Activated CD8-positive, alpha-beta memory T cell treated with anti-CD3 and anti-CD28 coated beads for 1 hour (primary cell): ENCODE measurements around the gene RECK.
A peak's percentile ranks its signal among the peaks of the same experiment; 100 is the strongest.
"Not testable (repeated sequence)": the region's sequence is repeated elsewhere in the genome, so short reads cannot be mapped to it uniquely, and the experiment has no call there.

Source experiments
- DNase-seq, 2 donors: peaks; one replicate each; pipeline ENCODE4 v3.0.0-alpha.2; 2020; ENCODE audit warnings: low read depth in 1 of 2; ENCODE audit errors: extremely low read depth in 1 of 2

The RECK gene

DNA sequence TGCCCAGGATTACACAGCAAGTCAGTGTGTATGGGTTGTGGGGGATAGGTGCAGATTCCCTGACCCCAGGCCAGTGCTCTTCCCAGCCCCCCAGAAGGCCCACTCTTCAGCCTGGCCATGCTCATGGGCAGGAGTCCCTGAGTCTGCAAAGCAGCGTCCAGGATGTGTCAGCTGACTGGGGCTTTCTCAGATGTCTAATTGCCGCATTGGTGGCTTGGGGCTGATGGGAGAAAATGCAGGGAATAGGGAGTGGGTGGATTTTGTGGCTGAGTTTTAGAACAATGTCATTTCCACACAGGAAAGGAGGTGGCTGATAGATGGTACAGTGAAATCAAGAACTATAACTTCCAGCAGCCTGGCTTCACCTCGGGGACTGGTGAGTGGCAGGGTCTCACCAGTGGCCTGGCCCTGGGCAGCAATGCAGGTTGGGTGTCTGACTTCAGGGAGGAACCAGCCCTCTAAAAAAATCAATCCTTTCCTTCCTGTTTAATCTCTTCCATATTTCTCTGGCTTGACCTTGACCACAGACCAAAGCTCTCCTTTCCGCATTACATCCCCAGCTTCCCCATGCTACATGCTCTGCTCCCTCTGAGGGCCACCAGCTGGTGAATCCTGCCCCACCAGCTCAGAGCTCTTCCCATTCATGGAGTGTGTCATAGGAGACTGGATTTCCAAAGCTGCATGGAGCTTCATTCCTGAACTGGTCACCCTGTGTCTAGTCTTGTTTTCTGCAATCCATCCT lies 114.0 kb downstream of the RECK start:
- no peak for DNase-seq

DNA sequence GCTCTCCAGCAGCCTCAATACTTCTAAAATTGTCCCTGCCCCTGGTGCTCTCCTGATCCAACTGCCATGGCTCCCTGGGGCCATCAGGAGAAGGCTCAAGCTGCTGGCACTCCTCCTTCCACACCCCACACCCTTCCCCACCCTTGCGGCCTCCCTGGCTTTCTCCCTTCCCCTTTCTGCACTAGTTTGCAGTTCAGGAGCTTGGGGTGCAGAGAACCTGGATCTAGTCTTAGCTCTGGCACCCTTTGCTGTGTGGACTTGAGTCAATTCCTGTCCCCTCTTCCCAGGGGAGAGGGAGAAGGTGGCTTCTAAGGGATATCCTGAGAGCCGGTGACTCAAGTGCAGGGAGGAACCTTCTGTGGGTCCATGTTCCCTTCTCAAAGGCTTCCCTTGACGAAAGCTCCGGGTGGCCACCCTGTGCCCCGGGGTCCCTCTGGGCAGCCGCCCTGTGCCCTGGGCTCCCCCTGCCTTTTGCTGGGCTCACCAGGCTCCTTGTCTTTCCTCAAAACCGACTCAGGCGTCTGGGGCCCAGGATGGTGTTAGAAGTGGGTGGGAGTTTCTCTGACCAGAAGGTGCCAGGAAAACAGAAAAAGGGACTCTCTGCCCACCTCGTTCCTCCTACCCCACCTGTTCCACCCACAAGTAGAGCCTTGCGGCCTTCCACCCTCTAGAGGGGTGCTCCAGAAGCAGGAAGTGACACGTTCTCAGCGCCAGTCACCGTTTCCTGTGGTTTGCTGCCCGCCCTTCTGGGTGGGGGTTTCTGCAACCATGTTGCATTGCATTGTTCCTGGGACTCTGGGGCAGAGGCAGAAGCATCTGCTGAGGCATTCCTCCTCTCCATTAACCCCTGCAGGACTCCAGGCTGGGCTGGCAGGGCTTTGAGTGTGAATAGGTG lies 114.8 kb downstream of the RECK start:
- peak; percentile 73 to 75 for DNase-seq

DNA sequence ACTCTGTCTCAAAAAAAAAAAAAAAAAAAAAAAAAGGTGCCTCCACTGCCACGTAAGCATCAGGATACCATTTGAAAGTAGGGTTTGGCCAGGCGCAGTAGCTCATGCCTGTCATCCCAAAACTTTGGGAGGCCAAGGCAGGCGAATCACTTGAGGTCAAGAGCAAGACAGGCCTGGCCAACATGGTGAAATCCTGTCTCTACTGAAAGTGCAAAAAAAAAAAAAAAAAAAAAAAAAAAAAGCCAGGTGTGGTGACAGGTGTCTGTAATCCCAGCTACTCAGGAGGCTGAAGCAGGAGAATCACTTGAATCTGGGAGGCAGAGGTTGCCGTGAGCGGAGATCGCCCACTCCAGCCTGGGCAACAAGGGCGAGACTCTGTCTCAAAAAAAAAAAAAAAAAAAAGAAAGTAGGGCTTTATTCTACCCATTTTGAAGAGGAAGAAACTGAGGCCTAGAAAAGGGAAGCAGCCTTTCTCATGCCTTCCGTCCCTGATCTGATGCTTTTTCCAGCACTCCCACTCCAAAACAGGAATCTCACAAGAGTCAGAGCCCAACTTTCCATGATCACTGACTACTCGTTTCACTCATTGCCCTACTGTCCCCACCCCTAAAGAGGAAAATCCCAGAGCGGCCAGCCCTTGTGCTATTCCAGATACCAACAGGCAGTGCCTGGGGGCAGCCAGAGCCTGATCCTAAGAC lies 116.2 kb downstream of the RECK start:
- DNase-seq: no peak

DNA sequence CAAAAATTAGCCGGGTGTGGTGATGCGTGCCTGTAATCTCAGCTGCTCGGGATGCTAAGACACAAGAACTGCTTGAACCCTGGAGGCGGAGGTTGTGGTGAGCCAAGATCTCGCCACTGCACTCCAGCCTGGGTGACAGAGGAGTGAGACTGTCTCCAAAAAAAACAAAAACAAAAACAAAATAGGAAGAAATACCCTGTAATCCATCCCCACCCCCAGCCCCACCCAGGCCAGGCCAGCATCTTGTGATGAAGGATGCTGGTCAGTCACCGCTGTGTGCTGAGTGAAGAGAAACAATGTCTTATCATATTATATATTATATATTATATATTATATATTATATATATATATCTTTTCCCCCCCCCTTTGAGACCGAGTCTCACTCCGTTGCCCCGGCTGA lies 117.0 kb downstream of the RECK start:
- DNase-seq: no peak

DNA sequence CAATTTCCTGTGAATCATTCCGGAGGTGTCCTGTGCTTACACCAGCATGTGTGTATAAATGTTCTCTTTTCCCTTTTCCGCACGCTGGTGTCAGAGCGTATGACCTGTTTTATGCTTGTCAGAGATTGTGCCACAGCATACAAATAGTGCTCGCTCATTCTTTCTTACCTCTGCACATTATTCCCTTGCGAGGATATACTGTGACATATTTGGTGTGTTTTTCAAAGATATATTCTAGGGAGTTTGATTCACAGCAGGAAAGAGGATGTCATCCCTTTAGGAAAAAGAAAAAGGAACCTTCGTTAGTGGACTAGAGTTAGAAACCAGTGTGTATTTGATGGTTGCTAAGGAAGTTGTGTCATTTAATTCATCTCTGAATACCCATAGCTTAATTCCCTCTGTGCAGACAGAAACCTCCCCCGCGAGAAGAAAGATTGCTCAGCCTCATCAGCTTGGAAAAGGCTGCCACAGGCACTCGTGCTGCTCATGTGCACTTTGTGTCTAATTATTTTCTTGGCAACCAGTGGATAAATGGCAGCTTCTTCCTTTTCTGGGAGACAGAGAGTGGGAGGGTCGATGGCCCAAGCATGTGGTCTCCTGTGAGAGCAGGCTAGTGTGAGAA lies 117.7 kb downstream of the RECK start:
- no peak for DNase-seq

DNA sequence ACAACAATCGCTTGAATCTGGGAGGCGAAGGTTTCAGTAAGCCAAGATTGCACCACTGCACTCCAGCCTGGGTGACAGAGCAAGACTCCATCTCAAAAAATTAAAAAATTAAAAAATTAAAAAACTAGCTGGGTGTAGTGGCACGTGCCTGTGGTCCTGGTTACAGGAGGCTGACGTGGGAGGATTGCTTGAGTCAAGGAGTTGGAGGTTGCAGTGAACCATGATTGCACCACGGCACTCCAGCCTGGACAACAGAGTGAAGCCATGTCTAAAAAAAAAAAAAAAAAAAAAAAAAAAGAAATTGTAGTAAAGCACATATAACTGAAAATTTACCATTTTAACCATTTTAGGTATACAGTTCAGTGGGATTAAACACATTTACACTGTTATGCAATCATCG lies 119.4 kb downstream of the RECK start:
- DNase-seq: no peak

DNA sequence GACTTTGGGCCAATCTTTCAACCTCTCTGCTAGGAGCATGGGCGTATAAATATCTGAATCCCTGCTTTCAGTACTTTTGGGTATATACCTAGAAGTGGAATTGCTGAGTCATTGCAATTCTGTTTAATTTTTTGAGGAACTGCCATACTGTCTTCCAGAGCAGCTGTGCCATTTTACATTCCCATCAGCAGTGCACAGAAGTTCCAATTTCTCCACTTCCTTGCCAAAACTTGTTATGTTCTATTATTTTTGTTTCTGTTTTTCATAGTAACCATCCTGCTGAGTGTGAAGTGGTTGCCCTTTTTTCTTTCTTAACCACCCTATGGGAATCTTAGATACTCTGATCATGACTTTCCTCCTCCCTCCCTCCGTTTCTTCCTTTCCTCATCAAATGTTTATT lies 121.4 kb downstream of the RECK start:
- DNase-seq: no peak

DNA sequence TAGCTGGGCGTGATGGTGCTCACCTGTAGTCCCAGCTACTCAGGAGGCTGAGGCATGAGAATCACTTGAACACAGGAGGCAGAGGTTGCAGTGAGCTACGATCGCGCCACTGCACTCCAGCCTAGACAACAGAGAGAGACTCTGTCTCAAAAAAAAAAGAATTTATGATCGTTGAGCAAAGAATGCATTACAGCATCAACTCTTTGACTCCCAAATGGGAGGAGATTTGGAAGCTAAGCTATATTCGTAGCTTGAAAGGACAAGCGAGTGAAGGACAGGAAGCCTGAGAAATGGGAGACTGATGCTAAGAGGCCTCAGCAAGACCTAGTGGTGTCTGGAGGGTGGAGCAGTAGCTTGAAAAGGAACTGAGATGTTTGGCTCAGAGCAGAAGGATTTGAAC lies 122.2 kb downstream of the RECK start:
- DNase-seq: no peak

DNA sequence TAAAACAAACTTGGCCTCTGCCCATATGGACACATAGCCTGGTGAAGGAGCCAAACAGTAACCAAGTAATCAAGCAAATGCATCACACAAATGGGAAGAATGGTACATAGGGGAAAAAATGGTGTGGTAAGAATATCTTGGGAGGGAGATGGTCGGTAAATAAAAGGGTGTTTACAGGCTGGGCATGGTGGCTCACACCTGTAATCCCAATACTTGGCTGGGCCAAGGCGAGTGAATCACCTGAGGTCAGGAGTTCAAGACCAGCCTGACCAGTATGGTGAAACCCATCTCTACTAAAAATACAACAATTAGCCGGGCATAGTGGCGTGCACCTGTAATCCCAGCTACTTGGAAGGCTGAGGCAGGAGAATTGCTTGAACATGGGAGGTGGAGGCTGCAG lies 122.8 kb downstream of the RECK start:
- not testable (repeated sequence) for DNase-seq

DNA sequence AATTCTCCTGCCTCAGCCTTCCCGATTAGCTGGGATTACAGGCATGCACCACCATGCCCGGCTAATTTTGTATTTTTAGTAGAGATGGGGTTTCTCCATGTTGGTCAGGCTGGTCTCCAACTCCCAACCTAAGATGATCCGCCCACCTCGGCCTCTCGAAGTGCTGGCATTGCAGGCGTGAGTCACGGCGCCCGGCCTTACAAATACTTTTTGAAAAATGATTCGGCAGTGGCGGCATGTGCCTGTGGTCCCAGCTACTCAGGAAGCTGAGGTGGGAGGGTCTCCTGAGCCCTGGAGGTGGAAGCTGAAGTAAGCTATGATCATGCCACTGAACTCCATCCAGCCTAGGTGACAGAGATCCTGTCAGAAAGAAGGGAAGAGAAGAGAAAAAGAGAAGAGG lies 123.4 kb downstream of the RECK start:
- DNase-seq: not testable (repeated sequence)

DNA sequence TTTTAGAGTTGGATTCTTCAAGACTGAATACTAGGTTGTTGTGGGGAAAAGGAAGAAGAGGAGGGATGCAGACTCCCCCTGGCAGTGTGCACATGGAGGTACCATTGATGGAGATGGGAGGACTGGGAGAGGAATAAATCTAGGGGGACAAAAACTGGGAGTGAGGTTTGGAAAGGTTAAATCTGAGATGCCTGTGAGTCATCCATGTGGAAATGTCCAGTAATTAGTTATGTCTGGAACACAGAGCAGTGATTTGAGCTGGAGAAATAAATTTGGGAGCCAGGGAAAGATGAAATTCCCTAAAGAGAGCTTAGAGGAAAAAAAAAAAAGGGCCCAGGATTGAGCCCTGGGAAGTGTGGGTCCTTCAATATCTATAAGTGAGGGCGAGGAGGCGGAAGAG lies 124.5 kb downstream of the RECK start:
- no peak for DNase-seq

DNA sequence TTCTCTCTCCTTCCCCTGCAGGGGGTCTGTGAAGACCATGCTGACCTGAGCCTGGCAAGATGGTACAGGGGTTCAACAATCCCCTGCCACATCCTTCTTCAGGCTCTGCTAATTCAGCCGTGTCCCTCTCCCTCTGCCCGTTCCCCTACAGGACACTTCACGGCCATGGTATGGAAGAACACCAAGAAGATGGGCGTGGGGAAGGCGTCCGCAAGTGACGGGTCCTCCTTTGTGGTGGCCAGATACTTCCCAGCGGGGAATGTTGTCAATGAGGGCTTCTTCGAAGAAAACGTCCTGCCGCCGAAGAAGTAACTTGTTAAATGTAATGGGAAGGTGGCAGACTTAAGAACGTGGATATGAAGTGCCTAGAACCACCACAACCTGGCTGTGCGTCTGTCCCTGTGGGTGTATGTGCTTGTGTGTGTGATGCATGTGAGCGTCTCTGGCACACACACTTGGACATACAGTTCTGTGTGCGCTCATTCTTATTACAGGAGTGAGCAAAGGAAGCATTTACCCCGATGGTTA lies 125.6 kb downstream of the RECK start:
- no peak for DNase-seq

DNA sequence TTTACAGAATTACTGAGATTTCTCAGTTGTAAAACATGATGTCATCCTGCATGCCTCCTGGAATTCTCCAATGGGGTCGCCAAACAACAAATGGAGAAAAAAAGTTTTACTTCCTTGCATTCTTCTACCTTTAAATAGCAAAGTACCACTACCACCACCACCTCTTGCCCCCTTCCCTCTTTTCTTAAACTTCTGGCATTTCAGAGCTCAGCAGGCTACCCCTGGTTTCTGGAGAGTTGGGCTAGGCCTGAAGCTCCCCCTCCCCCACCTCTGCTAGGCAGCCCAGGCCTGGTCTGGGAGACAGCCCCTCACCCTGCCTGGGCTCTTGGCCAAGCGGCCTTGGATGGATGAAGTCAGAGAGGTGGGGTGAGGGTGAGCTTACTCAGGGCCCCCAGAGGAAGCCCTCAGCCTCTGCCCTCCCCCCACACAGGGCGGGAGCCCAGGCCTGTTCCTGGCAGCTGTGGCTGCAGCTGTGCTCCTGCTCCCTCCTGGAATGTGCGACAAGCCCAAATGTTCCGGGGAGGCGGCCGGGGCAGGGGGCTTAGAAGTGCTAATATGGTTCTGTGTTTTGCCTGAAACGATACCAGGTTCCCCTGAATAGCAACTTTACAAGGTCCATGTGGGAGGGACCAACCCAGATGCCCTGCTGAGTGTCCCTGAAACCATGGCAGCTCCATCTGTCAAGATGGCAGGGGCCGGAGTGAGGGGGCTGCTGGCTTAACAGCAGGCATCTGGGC lies 126.5 kb downstream of the RECK start:
- no peak for DNase-seq

DNA sequence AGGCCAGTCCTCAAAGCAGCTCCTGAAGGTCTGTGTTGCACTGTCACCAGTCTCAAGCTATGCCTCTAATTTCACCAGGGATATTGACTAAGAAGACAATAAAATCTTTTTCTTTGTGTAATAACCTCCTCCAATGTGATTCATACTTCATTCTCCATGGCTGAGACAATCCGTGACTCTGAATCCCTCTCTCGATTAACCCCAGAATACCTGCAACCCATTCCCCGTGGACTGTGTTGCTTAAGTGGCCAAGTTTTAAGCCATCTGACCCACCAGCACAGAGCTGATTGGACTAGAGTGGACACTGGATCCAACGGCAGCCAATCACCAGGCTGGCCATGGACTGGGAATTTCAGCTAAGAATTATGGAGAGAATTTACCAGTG lies 127.1 kb downstream of the RECK start:
- DNase-seq: no peak

DNA sequence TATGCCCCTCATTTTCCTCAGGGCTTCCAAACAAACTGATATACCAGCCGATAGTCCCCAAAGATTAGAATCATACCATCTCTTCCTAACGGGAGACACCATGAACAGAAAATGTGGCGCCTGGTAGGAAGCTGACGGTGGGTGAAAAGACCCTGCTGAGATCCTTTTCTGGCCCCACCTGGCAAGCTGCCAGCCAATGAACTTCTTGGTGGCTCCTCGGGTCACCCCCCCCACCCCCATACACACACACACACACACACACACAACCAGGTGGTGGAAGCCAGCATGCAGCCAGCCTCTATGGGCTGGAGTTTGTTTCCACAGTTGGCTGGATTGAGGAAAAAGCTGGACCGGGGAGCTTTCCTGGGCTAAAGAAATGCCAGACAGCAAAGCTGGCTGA lies 127.7 kb downstream of the RECK start:
- no peak for DNase-seq

DNA sequence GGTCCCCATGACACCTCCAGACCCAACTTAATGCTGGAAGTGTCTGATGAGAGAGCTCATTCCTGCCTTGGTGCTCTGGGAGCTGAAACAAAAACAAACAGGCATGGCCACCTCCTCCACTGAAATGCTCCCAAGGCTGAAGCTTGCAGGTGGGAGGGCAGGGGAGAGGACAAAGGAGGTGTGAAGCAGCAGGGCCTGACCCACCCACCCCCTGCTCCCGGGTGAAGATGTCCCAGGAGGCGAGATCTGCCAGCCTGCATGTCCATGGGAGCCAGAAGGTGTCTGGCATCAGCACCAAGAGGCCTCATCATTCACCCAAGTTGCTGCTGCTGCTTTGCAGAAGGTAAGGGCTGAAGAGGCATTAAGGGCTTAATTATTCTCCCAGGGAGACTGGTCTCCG lies 128.3 kb downstream of the RECK start:
- no peak for DNase-seq

DNA sequence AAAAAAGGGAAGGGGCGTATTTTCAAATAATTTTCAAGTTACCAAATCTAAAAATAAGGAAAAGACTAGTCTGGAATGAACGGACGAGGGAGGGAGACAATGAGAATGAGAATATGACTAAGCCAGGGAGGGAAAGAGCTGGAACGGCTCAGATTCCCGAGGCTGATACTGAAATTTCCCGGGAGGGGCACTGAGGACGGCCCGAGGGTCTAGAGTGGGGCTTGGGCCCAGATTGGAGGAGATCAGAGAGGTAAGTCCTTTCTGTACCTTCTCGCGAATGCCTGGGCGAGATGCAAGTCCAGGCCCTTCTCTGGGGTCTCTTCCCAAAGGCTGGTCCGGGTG lies 129.1 kb downstream of the RECK start:
- no peak for DNase-seq

DNA sequence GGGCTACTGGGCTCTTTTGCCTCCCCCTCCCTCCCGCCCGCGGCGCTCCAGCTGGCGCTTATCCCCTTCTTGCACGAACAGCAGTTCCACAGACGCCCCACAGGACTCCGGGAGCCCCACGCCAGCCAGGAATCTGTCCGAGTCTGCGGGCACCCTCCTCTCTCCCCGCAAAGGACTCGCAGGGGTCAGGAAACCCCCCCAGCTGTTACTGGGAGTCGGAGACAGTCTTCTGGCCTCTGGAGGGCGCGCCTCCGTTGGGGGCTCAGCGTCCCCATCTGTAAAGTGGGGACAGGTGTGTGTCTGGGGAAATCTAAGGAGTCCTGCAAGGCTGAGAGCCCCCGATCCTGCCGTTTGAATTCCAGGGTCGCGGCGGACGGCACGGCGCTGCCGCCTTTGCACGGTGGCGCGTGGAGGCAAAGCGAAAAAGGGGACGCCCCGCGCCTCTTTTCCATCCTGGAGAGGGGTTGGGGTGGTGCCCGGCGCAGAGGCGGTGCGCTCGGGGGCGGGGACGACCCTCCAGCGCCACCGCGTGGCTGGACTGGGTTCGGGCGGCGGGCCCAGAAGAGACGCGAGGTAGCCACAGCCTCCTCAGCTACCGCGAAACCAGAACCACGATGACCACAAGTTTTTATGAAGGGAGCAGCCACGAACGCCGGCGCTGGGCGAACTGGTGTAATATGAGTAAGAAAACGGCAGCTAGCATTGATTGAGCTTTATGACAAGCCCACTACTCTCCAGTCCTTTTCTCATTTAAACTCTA lies 129.6 kb downstream of the RECK start:
- DNase-seq: peak; percentile 45 to 78

DNA sequence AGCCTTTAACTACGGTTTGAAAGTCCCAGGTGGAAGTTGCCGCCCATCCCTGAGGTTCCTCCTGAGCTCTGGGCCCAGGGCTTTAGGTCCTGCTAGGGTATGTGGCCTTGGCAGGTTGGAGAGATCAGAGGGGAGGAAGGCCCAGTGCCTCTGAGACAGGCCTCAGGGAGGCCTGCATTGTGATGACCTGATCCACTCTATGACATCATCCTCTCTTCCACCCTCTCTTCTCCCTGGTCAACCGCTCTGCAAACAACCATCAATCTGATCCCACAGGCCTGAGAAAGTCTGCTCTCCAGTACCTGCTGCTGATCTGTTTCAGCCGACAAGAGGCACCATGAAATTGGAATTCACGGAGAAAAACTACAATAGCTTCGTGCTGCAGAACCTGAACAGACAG lies 132.5 kb downstream of the RECK start, which contains the start of gene CCIN:
Gene CCIN, plus strand, starts transcription at position 223 of the 400 bp plus-strand sequence. Its CDS starts 115 bp downstream, at position 338.
- DNase-seq: no peak

DNA sequence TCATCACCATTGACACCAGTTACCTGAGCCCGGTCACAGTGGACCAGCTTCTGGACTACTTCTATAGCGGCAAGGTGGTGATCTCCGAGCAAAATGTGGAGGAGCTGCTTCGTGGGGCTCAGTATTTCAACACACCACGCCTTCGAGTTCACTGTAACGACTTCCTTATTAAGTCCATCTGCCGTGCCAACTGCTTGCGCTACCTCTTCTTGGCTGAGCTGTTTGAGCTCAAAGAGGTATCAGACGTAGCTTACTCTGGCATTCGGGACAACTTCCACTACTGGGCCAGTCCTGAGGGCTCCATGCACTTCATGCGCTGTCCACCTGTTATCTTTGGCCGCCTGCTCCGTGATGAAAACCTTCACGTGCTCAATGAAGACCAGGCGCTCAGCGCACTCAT lies 133.0 kb downstream of the RECK start:
- DNase-seq: no peak
